Gastroesophageal sphincter (tissue), 4 donors: ENCODE data around the gene FOXN1. TPM values are rescaled to one million over a fixed set of nuclear protein-coding genes. Genes with fewer than 3 reads are reported as not detected.

Experiments
- ATAC-seq: fragments of 150-250 bp; one replicate; pipeline ENCODE4 v1.9.1; 2016; ENCODE audit warnings: mild to moderate bottlenecking, moderate library complexity
- H3K27ac ChIP-seq, 4 donors: fragments of 200-600 bp; sonication (generic) in 3 of 4; 1 replicate in 3 of 4; 2 replicates in 1 of 4; pipeline ENCODE4 v1.5.1; 2016 to 2019
- H3K27me3 ChIP-seq: fragments of 200-600 bp; sonication (generic); one replicate; pipeline ENCODE4 v1.5.1; 2019
- H3K36me3 ChIP-seq, 2 donors: fragments of 200-600 bp; sonication (generic); one replicate each; pipeline ENCODE4 v1.5.1; 2019; ENCODE audit warnings: control low read depth in 1 of 2
- H3K4me1 ChIP-seq, 3 donors: fragments of 200-600 bp; sonication (generic); 1 replicate in 2 of 3; 2 replicates in 1 of 3; pipeline ENCODE4 v1.5.1; 2016 to 2019; ENCODE audit warnings: control low read depth in 2 of 3
- H3K4me3 ChIP-seq, 2 donors: fragments of 200-600 bp; sonication (generic); one replicate each; pipeline ENCODE4 v1.5.1; 2019; ENCODE audit warnings: mild to moderate bottlenecking in 1 of 2, moderate library complexity in 1 of 2
- H3K9me3 ChIP-seq, 3 donors: fragments of 200-600 bp; sonication (generic); one replicate each; pipeline ENCODE4 v1.5.1; 2017 to 2019; ENCODE audit warnings: control low read depth in 2 of 3
- EP300 ChIP-seq: sonication (generic); formaldehyde crosslinking; IDR thresholded peaks from one replicate; pipeline ENCODE4 v1.6.1; 2017; ENCODE audit warnings: antibody characterized with exemption, mild to moderate bottlenecking
- POLR2A ChIP-seq, 2 donors: fragments of 450-650 bp; IDR thresholded peaks; one replicate each; pipeline ENCODE4 v1.6.1; 2017; ENCODE audit warnings: antibody characterized with exemption in 2 of 2, mild to moderate bottlenecking in 2 of 2, moderate library complexity in 1 of 2
- POLR2AphosphoS5 ChIP-seq: sonication (generic); formaldehyde crosslinking; IDR thresholded peaks from one replicate; pipeline ENCODE4 v1.6.1; 2017; ENCODE audit warnings: antibody characterized with exemption
- WGBS, 2 donors: methylation state at CpG; one replicate each; pipeline ENCODE4 v1.1.5; 2018; ENCODE audit warnings: low coverage in 1 of 2; 5-methylcytosine and 5-hydroxymethylcytosine counted together
- total RNA-seq, 4 donors: library from RNA; depleted of rRNA; stranded (reverse); fragments of >200 nt; gene quantifications; one replicate each; pipeline ENCODE4 v1.1.0, GENCODE V29; 2016
- TF ChIP-seq, protein P1 (sequence below), 4 experiments: fragments of 200-600 bp in 2 of 4; fragments of 450-650 bp in 2 of 4; sonication (generic) in 1 of 4; IDR thresholded peaks; one replicate each; pipeline ENCODE4 v1.5.1; 2017 to 2019; ENCODE audit warnings: antibody characterized with exemption in 4 of 4, mild to moderate bottlenecking in 2 of 4, moderate library complexity in 2 of 4

FOXN1 gene
- total RNA-seq, 4 donors from 2014 or later, result 0.15 TPM; not detected in 3

DNA sequence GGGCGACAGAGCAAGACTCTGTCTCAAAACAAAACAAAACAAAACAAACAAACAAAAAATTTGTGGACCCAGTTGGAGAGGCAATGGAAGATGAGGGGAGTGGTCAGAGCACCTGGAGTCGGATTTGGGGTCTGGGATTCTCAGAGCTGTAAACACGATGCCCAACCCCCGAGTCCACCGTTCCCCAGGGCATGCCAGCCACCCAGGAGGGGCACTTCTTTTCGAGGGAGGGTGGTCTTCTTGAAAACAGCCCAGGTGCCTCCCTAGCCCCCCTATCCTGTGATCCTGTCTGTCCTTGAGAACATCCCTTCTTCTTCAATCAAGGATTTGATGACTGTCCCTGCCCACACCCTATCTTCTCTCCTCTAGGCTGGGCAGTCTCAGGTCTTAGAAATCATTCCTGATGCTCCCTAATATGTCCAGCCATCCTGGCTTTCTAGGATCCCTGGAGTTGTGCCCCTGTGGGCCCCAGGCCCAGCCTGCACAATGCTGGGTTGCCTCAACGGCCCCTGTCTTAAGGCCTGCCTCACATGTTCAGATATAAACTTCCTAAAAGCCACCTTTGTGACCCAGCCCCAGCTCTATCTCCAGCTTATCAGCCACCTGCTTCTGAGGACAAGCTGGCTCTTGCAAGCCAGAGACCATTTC lies 35.8 kb upstream of the FOXN1 start:
- TF ChIP-seq, protein P1, sequence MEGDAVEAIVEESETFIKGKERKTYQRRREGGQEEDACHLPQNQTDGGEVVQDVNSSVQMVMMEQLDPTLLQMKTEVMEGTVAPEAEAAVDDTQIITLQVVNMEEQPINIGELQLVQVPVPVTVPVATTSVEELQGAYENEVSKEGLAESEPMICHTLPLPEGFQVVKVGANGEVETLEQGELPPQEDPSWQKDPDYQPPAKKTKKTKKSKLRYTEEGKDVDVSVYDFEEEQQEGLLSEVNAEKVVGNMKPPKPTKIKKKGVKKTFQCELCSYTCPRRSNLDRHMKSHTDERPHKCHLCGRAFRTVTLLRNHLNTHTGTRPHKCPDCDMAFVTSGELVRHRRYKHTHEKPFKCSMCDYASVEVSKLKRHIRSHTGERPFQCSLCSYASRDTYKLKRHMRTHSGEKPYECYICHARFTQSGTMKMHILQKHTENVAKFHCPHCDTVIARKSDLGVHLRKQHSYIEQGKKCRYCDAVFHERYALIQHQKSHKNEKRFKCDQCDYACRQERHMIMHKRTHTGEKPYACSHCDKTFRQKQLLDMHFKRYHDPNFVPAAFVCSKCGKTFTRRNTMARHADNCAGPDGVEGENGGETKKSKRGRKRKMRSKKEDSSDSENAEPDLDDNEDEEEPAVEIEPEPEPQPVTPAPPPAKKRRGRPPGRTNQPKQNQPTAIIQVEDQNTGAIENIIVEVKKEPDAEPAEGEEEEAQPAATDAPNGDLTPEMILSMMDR (IDR thresholded peaks at IDR 0.05), result no peak
- TF ChIP-seq POLR2AphosphoS5, result no peak
- TF ChIP-seq POLR2A (IDR thresholded peaks at IDR 0.05), result no peak
- no peak for TF ChIP-seq EP300
- ATAC-seq, result no peak
- peaks cover 42% of the 10 kb centered on the region for H3K27me3 ChIP-seq
- WGBS, 2 donors, result 69 to 70% methylated on average over 6 of the region's 7 CpGs
- H3K36me3 ChIP-seq, result no peaks in the 10 kb centered on the region
- no peak overlapping the region for H3K4me3 ChIP-seq
- no peak overlapping the region for H3K27ac ChIP-seq
- no peaks in the 10 kb centered on the region for H3K9me3 ChIP-seq
- no peaks in the 10 kb centered on the region for H3K4me1 ChIP-seq

DNA sequence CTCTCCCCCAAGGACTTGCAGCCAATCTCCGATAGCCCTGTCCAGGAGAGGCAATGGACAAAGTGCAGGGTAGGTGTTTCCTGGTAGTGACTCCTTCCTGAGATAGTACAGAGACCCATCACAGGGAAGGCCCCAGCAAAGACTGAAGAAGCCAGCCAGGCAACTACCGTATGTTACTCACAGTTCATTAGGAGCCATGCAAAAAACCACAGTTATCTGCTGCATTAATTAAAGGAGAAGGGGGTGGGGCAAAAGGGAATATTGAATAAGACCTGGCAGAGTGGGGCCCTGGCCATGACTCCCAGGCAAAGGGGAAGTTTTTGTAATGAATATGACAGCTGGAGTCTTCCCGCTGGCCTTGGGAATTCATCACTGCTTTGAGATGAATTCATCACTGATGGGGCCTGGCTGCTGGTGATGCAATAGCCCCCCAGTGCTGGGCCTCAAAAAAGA lies 35.2 kb upstream of the FOXN1 start:
- ATAC-seq, result no peak
- H3K9me3 ChIP-seq, result no peaks in the 10 kb centered on the region
- TF ChIP-seq EP300 (no peak), POLR2A (IDR thresholded peaks at IDR 0.05) (no peak), POLR2AphosphoS5 (no peak)
- TF ChIP-seq, protein P1 (IDR thresholded peaks at IDR 0.05), result no peak
- H3K4me1 ChIP-seq, result no peaks in the 10 kb centered on the region
- H3K27me3 ChIP-seq, result peaks cover 42% of the 10 kb centered on the region
- no peak overlapping the region for H3K27ac ChIP-seq
- H3K4me3 ChIP-seq, result no peak overlapping the region
- WGBS, 2 donors, result 43 to 58% methylated on average over 1 of the region's 3 CpGs
- no peaks in the 10 kb centered on the region for H3K36me3 ChIP-seq

DNA sequence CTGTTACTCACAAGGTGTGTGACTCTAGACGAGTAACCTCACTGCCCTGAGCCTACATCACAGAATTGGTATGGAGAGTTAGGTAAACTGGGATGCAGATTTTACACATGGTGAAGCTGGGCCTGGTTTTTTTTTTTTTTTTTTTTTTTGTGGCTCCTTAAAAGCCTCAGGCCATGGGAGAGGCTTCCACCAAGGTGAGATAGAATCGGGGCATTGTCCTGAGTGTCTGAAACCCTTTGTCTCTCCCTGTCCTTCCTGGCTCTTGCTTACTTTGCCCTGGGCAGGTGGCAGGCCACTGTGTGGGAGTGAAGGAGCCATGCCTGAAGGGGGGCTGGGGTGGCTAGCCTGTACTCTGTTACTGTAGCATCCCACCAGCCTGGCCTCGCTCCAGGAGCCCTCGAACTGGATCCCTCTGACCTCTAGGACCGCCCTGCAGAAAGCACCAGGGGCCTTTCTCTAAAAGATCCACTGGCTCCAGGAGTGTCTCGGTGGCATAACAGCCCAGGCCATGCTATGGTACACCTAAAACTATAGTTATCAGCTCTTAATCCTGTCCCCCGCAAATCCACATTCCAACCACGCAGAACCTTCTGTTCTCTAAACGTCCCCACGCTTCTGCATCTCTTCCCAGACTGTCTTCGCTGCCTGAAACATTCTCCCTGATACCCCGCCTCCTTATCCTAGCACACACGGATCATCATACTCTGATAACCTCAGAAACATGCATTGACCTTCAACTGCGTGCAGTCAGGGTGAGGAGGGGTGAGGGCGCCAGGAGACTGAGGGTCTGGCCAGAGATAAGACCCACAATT lies 34.4 kb upstream of the FOXN1 start:
- H3K4me3 ChIP-seq, result no peak overlapping the region
- no peaks in the 10 kb centered on the region for H3K4me1 ChIP-seq
- no peak for ATAC-seq
- H3K9me3 ChIP-seq, result no peaks in the 10 kb centered on the region
- TF ChIP-seq POLR2AphosphoS5, result no peak
- no peak for TF ChIP-seq EP300
- TF ChIP-seq, protein P1 (IDR thresholded peaks at IDR 0.05), result no peak
- no peak for TF ChIP-seq POLR2A (IDR thresholded peaks at IDR 0.05)
- 38 to 79% methylated on average over 8 to 12 of the region's 15 CpGs for WGBS, 2 donors
- no peak overlapping the region for H3K27ac ChIP-seq
- H3K36me3 ChIP-seq, result no peaks in the 10 kb centered on the region
- peaks cover 42% of the 10 kb centered on the region for H3K27me3 ChIP-seq

DNA sequence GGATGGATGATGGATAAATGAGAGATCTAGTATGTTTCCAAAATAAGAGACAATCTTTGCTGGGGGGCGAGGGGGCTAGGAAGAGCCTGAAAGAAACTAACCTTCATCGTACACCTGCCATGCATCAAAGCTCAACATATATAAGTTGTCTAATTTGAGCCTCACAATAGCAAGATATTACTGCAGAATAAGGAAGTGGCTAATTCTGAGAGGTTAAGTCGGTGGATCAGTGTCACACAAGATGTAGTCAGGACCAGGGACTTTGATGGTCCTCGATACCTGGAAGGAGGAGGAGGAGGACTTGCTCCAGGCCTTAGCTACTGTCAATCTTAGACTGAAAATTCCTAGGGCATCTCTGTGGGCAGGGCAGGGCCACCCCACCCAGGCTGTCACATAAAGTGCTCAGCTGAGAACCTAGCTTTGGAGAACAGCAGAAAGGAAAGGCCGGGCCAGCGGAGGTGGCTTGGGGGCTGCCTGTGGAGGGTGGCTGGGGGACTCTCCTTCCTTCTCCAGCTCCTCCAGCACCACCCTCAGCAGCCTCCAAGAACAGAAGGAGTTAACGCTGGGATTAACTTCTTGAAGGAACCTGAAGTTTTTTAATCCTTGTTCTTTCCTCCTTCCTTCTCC lies 33.2 kb upstream of the FOXN1 start:
- TF ChIP-seq POLR2AphosphoS5 (no peak), POLR2A (IDR thresholded peaks at IDR 0.05) (no peak), EP300 (no peak)
- TF ChIP-seq, protein P1 (IDR thresholded peaks at IDR 0.05), result no peak
- peaks cover 33% of the 10 kb centered on the region for H3K27me3 ChIP-seq
- no peaks in the 10 kb centered on the region for H3K36me3 ChIP-seq
- WGBS, 2 donors, result 82 to 88% methylated on average over 5 to 7 of the region's 7 CpGs
- no peak overlapping the region for H3K4me3 ChIP-seq
- no peak for ATAC-seq
- no peak overlapping the region for H3K27ac ChIP-seq
- H3K9me3 ChIP-seq, result no peaks in the 10 kb centered on the region
- no peaks in the 10 kb centered on the region for H3K4me1 ChIP-seq
